ENCODE measurements around the gene TMEM81. TPM values are rescaled to one million over a fixed set of nuclear protein-coding genes. Genes with fewer than 3 reads are reported as not detected.
A peak's percentile ranks its signal among the peaks of the same experiment; 100 is the strongest.

TMEM81 gene
- polyA plus RNA-seq, 3 donors = 0.17 to 1.5 (median 0.36) TPM

DNA sequence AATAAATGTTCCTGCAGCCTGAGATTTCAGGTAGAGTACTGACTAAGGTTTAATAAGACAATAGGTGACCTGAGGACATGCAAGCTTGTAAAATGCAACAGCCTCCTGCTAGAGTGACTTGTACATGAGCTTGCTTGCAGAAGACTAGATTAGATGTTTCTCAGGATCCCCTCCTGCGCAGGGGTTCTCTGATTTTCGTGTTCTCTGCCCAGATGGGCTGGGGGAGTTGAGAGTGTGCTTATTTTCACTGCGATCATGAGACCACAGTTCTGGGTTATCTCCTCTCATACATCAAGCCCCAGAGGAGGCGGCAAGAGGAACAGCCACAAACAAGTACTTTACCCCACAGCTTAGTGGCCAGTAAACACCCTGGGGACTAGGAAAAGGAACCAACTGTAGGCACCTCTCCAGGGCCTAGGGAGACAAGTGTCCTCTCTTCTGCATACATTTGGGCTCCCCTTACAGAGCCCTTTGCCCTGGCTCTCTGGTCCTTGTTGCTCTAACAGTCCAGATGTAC lies 8.0 kb downstream of the TMEM81 start:
- intact Hi-C loops (cut with micrococcal nuclease) = no loop called here
- Histone ChIP-seq H3K9me3 (replicated peaks in 1 of 2; ENCODE audit: control insufficient read depth in 1 of 2, insufficient read depth in 1 of 2, low read length in 2 of 2) (no peaks in the 10 kb centered on the region), H3K4me1 (ENCODE audit: control insufficient read depth in 1 of 2, insufficient read depth in 2 of 2, low read length in 2 of 2) (no peaks in the 10 kb centered on the region), H3K36me3 (replicated peaks in 1 of 2; ENCODE audit: control insufficient read depth in 1 of 2, insufficient read depth in 2 of 2, low read length in 2 of 2) (no peaks in the 10 kb centered on the region), H3K9ac (ENCODE audit: insufficient read depth, low read length, poor library complexity, severe bottlenecking) (no peak overlapping the region), H3K79me2 (ENCODE audit: insufficient read depth, low read length) (no peaks in the 10 kb centered on the region), H3K4me3 (replicated peaks in 1 of 3; ENCODE audit: low read depth in 2 of 3, low read length in 3 of 3) (no peak overlapping the region), H2AFZ (ENCODE audit: insufficient read depth, low read depth, low read length, poor library complexity, severe bottlenecking) (no peak overlapping the region), H3K27me3 (ENCODE audit: control insufficient read depth in 2 of 2, insufficient read depth in 2 of 2, low read length in 2 of 2) (no peaks in the 10 kb centered on the region), H3K27ac (ENCODE audit: low read depth in 1 of 2, low read length in 2 of 2) (no peak overlapping the region), H3K4me2 (replicated peaks; ENCODE audit: extremely low read depth, low read length, poor library complexity, severe bottlenecking) (no peak overlapping the region), H4K20me1 (ENCODE audit: insufficient read depth, low read length) (no peaks in the 10 kb centered on the region)
- H3K9me3 Mint-ChIP-seq = no peaks in the 10 kb centered on the region
- TF ChIP-seq, protein P1, sequence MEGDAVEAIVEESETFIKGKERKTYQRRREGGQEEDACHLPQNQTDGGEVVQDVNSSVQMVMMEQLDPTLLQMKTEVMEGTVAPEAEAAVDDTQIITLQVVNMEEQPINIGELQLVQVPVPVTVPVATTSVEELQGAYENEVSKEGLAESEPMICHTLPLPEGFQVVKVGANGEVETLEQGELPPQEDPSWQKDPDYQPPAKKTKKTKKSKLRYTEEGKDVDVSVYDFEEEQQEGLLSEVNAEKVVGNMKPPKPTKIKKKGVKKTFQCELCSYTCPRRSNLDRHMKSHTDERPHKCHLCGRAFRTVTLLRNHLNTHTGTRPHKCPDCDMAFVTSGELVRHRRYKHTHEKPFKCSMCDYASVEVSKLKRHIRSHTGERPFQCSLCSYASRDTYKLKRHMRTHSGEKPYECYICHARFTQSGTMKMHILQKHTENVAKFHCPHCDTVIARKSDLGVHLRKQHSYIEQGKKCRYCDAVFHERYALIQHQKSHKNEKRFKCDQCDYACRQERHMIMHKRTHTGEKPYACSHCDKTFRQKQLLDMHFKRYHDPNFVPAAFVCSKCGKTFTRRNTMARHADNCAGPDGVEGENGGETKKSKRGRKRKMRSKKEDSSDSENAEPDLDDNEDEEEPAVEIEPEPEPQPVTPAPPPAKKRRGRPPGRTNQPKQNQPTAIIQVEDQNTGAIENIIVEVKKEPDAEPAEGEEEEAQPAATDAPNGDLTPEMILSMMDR (IDR thresholded peaks at IDR 0.05) = no peak
- H3K4me1 Mint-ChIP-seq = no peaks in the 10 kb centered on the region
- no peaks in the 10 kb centered on the region for H3K36me3 Mint-ChIP-seq
- H3K27ac Mint-ChIP-seq = peak overlapping the region in 1 of 7 donors; percentile 6
- peaks cover 0 to 2% (median 0%) of the 10 kb centered on the region in 3 donors for H3K27me3 Mint-ChIP-seq (ENCODE audit: low read depth in 3 of 3)
- WGBS (ENCODE audit: insufficient coverage) = 67% methylated on average over 1 of the region's 4 CpGs
- H3K4me3 Mint-ChIP-seq = no peak overlapping the region
- no peak for DNase-seq

DNA sequence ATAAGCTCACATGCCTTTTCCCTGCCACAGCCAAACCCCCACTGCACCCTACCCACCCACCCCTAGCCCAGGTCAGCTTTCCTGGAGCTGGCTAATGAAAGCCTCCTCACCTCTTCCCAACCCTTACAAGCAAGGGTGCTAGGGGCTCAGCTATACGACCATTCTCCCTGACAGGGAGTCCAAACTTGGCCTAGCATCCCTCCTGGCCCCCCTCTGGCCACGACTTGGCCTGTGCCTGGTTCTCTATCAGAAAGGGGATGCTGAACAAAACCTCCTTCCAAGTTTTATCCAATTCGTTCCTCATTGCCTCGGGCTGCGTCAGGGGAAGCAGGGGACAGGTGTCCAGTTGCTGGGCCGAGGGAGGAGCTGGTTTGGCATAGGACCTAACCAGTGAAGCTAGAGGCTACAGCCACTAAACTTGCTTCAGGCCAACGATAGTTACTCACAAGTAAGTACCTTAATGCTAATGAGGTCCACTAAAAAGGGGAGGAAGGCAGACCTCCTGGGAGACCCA lies 8.6 kb downstream of the TMEM81 start:
- intact Hi-C loops (cut with micrococcal nuclease) = no loop called here

More for the DNA sequence above, 8.6 kb downstream of the TMEM81 start:
- Histone ChIP-seq H3K36me3 (replicated peaks in 1 of 2; ENCODE audit: control insufficient read depth in 1 of 2, insufficient read depth in 2 of 2, low read length in 2 of 2) (no peaks in the 10 kb centered on the region), H2AFZ (ENCODE audit: insufficient read depth, low read depth, low read length, poor library complexity, severe bottlenecking) (no peak overlapping the region), H3K4me2 (replicated peaks; ENCODE audit: extremely low read depth, low read length, poor library complexity, severe bottlenecking) (no peak overlapping the region), H3K4me1 (ENCODE audit: control insufficient read depth in 1 of 2, insufficient read depth in 2 of 2, low read length in 2 of 2) (no peaks in the 10 kb centered on the region), H3K4me3 (replicated peaks in 1 of 3; ENCODE audit: low read depth in 2 of 3, low read length in 3 of 3) (no peak overlapping the region), H3K9ac (ENCODE audit: insufficient read depth, low read length, poor library complexity, severe bottlenecking) (no peak overlapping the region), H3K79me2 (ENCODE audit: insufficient read depth, low read length) (no peaks in the 10 kb centered on the region), H3K27me3 (ENCODE audit: control insufficient read depth in 2 of 2, insufficient read depth in 2 of 2, low read length in 2 of 2) (no peaks in the 10 kb centered on the region), H4K20me1 (ENCODE audit: insufficient read depth, low read length) (no peaks in the 10 kb centered on the region), H3K9me3 (replicated peaks in 1 of 2; ENCODE audit: control insufficient read depth in 1 of 2, insufficient read depth in 1 of 2, low read length in 2 of 2) (no peaks in the 10 kb centered on the region), H3K27ac (ENCODE audit: low read depth in 1 of 2, low read length in 2 of 2) (no peak overlapping the region)
- 83% methylated on average over 2 of the region's 7 CpGs for WGBS (ENCODE audit: insufficient coverage)
- H3K9me3 Mint-ChIP-seq = no peaks in the 10 kb centered on the region
- no peak overlapping the region for H3K4me3 Mint-ChIP-seq
- H3K36me3 Mint-ChIP-seq = no peaks in the 10 kb centered on the region
- DNase-seq = no peak
- H3K4me1 Mint-ChIP-seq = no peaks in the 10 kb centered on the region
- no peak overlapping the region for H3K27ac Mint-ChIP-seq
- TF ChIP-seq, protein P1 (IDR thresholded peaks at IDR 0.05) = no peak
- peaks cover 0 to 2% (median 0%) of the 10 kb centered on the region in 3 donors for H3K27me3 Mint-ChIP-seq (ENCODE audit: low read depth in 3 of 3)

Data from CD14-positive monocyte (primary cell).